IPS-11a (cell line): ENCODE results near the gene GNA15.

Experiments
- H3K4me3 ChIP-seq: one replicate; pipeline ENCODE4 v1.5.1; 2013; ENCODE audit warnings: low read depth, low read length, control low read depth

The GNA15 gene

GRCh38 chr19:3105641-3106508 is 30.0 kb upstream of the GNA15 start:
- H3K4me3 ChIP-seq = no peak overlapping the region

DNA sequence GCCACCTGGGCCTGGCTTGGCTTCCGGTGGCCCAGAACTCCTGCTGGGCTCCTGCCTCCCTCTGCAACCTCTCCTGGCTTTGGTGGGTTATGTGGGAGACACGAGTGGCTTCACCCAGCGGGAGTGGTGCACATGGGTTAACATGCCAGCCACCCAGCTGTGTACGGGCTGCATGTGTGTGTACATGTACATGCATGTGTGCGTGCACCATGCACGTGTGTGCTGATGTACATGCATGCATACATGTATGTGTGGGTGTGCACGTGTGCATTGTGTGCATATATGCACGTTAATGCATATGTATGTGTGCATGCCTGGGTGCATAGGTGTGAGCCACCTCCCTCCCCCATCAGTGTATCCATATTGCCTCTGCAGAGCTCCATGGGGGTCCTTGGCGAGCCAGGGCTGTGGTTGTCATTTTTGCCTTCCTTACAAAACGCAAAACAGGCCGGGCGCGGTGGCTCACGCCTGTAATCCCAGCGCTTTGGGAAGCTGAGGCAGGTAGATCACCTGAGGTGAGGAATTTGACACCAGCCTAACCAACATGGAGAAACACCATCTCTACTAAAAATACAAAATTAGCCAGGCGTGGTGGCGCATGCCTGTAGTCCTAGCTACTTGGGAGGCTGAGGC is 29.2 kb upstream of the GNA15 start:
- no peak overlapping the region for H3K4me3 ChIP-seq

DNA sequence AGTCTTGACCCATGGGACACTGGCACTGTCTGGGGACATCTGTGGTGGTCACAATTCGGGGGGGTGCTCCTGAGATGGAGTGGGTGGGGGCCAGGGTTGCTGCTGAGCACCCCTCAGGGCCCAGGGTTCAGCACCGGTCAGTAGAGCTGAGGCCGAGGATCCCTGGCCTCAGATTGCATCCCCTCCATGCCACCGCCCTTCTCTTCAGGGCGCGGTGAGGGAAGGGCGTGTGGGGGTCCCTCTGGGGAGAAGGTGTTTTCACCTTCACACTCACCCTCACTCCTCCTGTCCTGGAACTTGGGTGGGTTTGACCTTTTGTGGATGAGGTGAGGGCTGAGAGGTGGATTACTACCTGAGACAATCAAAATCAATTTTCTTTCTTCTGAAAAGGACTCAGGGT is 28.2 kb upstream of the GNA15 start:
- no peak overlapping the region for H3K4me3 ChIP-seq

DNA sequence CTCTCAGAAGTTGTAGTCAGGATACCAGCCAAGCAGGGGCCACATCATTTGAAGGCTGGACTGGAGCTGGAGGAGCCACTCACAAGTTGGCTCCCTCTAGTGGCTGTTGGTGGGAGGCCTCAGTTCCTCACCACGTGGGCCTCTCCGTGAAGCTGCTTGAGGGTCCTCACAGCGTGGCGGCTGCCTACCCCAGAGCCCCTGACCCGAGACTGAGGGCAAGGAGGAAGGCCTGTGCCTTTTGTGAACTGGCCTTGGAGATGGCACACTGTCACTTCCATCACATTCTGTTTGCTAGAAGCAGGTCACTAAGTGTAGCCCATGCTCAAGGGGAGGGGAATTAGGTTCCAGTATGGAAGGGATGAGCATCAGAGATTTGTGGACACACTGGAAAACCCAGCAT is 27.1 kb upstream of the GNA15 start:
- H3K4me3 ChIP-seq = no peak overlapping the region

DNA sequence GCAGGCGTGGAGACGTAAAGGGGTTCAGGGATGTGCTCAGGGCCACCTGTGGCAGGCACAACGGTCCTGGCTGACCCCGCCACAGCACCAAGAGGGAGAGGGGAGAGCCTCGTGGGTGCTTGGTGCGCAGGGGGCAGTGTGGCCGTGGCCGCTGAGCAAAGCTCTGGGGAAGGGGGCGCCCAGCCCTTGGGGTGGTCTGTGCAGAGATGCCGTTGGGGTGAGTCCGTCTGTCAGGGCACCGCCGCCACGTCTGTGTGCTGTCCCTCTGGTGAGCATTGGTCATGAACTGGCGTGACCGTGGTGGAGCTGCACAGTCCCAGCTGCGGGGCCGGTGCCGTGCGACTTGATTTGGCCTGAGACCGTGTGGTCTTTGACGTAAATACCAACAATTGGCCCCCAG is 26.3 kb upstream of the GNA15 start:
- no peak overlapping the region for H3K4me3 ChIP-seq

DNA sequence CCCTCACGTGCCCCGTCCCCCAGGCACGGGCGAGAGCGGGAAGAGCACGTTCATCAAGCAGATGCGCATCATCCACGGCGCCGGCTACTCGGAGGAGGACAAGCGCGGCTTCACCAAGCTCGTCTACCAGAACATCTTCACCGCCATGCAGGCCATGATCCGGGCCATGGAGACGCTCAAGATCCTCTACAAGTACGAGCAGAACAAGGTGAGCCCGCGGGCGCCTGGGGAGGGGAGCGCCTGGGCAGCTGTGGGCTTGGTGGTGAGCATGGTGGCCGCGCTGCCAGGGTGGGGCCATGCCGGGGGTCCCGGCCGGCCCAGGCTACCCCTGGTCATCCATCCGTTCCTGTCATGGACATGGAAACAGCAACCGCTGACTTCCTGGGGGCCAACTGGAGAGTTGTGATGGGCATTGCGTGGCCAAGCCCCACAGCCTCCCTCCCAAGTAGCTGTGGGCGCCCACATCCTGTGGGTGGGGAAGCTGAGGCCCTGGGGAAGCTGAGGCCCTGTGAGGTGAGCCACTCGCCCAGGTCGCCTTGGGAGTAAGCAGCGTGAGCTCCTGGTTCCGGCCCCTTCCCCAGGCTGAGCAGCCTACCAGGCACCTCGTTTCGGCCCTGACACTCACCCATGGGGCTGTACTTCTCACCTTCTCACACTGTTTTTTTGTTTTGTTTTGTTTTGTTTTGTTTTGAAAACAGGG is 25.6 kb upstream of the GNA15 start:
- no peak overlapping the region for H3K4me3 ChIP-seq

DNA sequence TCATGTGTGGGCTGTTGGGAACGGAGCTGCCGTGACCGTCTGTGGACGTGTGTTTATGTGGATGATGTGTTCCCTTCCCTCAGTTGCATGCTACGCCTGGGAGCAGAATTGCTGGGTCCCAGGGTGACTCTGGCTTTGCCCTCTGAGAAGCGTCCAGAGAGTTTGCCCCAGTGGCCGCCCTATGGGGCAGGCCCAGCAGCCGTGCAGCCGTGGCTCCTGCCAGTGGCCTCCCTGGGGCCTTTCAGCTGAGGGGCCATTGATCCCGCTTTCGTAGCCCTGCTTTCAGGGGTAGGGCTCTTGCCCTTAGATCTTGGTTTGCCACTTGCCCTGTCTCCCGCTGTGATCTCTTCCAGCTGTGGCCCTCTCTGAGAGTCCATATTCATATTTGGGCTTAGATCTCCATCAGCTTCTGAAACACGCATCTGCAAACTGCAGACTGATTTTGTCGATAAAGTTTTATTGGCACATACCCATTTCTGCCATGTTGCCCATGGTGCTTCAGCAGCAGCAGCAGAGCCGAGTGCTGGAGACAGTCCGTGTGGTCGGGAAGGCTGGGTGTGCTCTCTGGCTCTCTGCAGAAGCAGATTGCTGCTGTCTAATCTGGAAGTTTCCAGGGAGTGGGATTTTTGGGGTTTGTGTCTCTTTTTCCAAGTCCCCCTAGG is 24.1 kb upstream of the GNA15 start:
- H3K4me3 ChIP-seq = no peak overlapping the region

DNA sequence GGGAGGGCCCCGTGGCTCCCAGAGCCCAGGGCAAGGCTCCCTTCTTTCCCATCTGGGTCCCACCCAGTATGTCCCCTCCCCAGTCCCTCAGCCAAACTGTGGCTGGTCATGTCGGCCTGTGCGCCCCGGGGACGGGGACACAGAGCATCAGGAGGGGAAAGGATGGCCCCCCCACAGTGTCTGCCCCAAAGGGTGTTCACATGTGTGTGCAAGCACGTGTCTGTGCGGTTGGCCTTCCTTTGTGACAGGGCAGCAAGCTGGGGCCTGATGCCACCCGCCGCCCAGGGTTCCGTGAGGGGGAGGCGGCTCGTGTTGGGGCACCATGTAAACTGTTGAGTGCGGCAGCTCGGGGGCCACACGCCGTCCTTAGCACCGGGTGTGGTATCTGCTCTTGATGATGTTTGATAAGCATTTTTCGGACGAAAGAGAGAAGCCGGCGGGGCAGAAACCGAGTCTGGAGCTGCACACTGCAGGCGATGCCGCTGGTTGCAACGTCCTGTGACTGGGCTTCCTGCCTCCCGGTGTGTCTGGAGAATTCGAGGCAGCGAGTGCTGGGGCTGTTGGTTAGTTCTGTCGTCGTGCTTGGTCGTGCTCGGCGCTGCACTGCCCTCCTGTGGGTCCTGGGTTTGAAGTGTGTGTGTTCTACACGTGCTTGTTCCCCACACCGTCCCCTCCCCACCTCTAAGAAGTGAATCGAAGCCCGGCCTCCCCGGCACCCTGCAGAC is 23.3 kb upstream of the GNA15 start:
- no peak overlapping the region for H3K4me3 ChIP-seq

DNA sequence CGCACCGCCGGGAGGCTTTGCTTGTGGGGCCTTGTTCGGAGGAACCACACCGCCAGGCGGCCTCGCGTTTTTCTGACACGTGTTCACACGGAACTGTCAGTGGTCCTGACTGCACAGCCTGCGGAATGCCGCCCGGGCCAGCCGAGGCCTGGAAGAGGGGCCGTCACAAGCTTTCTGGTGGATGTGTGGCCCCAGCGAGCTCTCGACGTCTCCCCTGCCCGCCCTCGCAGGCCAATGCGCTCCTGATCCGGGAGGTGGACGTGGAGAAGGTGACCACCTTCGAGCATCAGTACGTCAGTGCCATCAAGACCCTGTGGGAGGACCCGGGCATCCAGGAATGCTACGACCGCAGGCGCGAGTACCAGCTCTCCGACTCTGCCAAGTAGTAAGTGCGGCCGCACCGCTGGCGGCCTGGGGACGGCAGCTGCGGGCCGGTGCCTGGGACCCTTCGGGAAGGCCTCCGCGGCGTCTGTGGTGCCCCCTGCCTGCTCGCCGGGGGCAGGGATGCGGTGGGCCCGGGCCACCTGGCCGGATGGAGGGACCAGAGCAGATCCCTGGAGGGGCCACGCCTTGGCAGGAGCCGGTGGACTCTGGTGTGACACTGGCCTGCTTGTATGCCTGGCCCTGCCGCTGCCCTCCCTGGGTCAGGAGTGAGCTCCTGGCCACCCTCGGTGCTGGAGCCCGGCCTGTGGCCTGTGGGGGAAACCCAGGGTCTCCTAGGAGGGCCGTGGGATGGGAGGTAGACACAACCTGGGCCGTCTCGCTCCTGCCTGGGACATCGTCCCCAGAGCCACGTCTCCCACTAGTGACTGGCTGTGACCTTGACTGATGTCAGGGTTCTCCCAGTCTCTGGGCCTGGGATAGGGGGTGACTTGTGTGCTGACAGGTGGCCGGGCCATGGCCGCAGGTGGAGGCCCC is 22.5 kb upstream of the GNA15 start:
- H3K4me3 ChIP-seq = no peak overlapping the region

GRCh38 chr19:3114018-3114726 is 21.7 kb upstream of the GNA15 start:
- no peak overlapping the region for H3K4me3 ChIP-seq

- H3K4me3 ChIP-seq = no peak overlapping the region
Measured at GRCh38 chr19:3114811-3115210, 21.0 kb upstream of the GNA15 start.

- H3K4me3 ChIP-seq = no peak overlapping the region
Measured at GRCh38 chr19:3115411-3115810, 20.4 kb upstream of the GNA15 start.

DNA sequence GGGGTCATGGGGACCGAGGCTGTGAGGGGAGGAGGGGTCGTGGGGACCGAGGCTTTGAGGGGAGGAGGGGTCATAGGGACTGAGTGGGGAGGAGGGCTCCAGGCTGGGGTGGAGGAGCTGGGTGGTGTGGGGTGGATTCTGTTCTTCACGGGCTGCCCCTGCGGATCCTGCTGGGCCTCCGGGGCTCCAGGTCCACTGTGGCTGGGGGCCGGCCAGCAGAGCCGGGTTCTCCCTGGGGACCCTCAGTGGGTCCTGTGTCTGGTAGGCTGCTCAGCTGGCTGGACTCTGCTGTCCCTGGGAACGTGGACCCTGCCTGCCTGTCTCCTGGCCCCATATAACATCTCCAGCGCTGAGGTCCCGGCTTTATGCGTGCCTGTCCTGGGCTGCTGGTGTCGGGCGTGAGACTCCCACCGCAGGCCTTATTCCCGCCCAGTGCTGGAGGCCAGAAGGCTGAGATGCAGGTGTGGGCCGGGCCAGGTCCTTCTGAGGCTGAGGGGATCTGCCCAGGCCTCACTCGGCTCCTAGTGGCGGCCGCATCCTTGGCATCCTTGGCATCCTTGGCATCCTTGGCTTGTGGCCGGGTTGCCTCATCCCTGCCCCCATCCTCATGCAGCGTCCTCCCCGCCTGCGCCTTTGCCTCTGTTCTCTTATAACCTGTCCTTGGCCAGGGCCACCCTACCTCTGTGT is 19.8 kb upstream of the GNA15 start:
- no peak overlapping the region for H3K4me3 ChIP-seq

DNA sequence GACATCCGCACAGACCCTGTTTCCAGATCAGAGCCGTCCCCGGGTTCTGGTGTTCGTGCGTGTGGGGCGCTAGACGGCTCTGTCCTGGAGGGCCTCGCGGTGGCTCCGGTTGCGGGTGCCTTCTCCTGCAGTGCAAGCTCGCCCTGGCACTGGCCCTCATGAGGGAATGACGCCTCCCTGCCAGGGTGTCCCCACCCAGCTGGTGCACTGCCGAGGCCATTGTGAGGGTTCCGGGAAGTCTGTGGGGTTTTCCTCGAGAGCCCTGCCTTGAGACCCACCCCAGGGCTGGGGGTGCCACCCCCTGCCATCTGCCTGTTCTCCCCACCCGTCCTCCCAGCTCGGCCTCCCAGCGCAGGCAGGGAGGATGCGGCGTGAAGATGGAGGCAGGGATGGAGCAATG is 19.2 kb upstream of the GNA15 start:
- H3K4me3 ChIP-seq = no peak overlapping the region

GRCh38 chr19:3117716-3118115 is 18.1 kb upstream of the GNA15 start:
- no peak overlapping the region for H3K4me3 ChIP-seq

- no peak overlapping the region for H3K4me3 ChIP-seq
Measured at GRCh38 chr19:3118232-3119070, 17.4 kb upstream of the GNA15 start.

DNA sequence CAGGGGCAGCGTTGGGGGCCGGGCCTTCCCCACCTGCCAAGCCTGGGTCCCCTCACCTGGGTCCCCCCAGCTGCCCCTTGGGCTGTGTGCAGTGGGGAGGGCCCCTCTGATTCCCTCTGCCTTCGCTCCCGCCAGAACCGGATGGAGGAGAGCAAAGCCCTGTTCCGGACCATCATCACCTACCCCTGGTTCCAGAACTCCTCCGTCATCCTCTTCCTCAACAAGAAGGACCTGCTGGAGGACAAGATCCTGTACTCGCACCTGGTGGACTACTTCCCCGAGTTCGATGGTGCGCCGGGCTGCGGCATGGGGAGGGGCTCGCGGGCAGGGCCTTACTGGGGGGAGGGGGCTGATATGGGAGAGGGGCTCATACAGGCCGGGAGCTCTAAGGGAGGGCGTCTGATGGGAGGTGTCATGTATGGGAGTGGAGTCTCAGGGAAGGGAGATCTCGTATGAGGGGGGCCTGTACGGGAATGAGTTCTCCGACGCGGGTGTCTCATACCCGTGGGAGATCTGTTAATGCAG is 16.7 kb upstream of the GNA15 start:
- no peak overlapping the region for H3K4me3 ChIP-seq
